H1 (cell line): ENCODE results near the gene MCL1. TPM values are rescaled to one million over a fixed set of nuclear protein-coding genes. Genes with fewer than 3 reads are reported as not detected.

ENCODE experiments used
- BCL11A ChIP-seq, 2 experiments: IDR thresholded peaks; one replicate each; pipeline ENCODE4 v1.6.1; 2011; ENCODE audit warnings: low read depth in 2 of 2, low read length in 2 of 2, mild to moderate bottlenecking in 2 of 2
- FOSL1 ChIP-seq: IDR thresholded peaks from 2 replicates; pipeline ENCODE4 v1.6.1; 2011; ENCODE audit warnings: mild to moderate bottlenecking, low read depth, low read length, moderate library complexity; ENCODE audit not compliant: insufficient read depth
- KDM5A ChIP-seq: fragments of 200-600 bp; IDR thresholded peaks from 2 replicates; pipeline ENCODE4 v1.7.1; 2012; ENCODE audit warnings: mild to moderate bottlenecking, low read length, inconsistent platforms, mixed read lengths
- POLR2A ChIP-seq, 2 experiments: IDR thresholded peaks; 1 replicate in 1 of 2; 2 replicates in 1 of 2; pipeline ENCODE4 v1.6.1; 2011; ENCODE audit warnings: low read depth in 2 of 2, low read length in 2 of 2, mild to moderate bottlenecking in 2 of 2; ENCODE audit errors: control extremely low read depth in 1 of 2
- RAD21 ChIP-seq, 2 experiments: IDR thresholded peaks in 1 of 2; conservative IDR thresholded peaks in 1 of 2; 2 replicates each; pipeline ENCODE4 v1.6.1; 2011; ENCODE audit warnings: low read depth in 2 of 2, low read length in 2 of 2, improper control_type of control experiment in 1 of 2, inconsistent platforms in 1 of 2, mild to moderate bottlenecking in 1 of 2, moderate library complexity in 1 of 2
- RFX5 ChIP-seq: IDR thresholded peaks from 2 replicates; pipeline ENCODE4 v1.6.1; 2011; ENCODE audit warnings: low read depth, low read length, improper control_type of control experiment, borderline replicate concordance
- SIN3A ChIP-seq, 2 experiments: IDR thresholded peaks in 1 of 2; conservative IDR thresholded peaks in 1 of 2; 2 replicates each; pipeline ENCODE4 v1.6.1; 2011 to 2012; ENCODE audit warnings: low read length in 2 of 2, improper control_type of control experiment in 1 of 2, low read depth in 1 of 2, mild to moderate bottlenecking in 1 of 2
- SRF ChIP-seq: IDR thresholded peaks from 2 replicates; pipeline ENCODE4 v1.6.1; 2011; ENCODE audit warnings: mild to moderate bottlenecking, low read depth, low read length, moderate library complexity
- YY1 ChIP-seq: IDR thresholded peaks from 2 replicates; pipeline ENCODE4 v1.6.1; 2011; ENCODE audit warnings: low read depth, mild to moderate bottlenecking, low read length
- polyA plus RNA-seq, 7 experiments: library from polyadenylated mRNA; depleted of rRNA in 3 of 7; stranded (reverse) in 5 of 7; unstranded in 2 of 7; fragments of >200 nt in 5 of 7; fragments of 200-250 nt in 2 of 7; gene quantifications; 1 replicate in 5 of 7; 2 replicates in 1 of 7; 4 replicates in 1 of 7; pipeline versions ENCODE4 v1.2.1 to v1.2.3, GENCODE V29; 2011 to 2013; ENCODE audit warnings: missing spikeins in 2 of 7, mixed read lengths in 2 of 7
- total RNA-seq: library from RNA; stranded (reverse); fragmentation: NEBNext Ultra II Directional; extraction: Animal tissue kit (Norgen Biotek cat#: 25700); gene quantifications from 2 replicates; pipeline ENCODE4 v1.2.1, GENCODE V29; 2021
- TF ChIP-seq, protein P1 (sequence below): fragments of 300-600 bp; sonication (generic); IDR thresholded peaks from 2 replicates; pipeline ENCODE4 v1.7.1; 2012; ENCODE audit warnings: low read length, moderate library complexity, mild to moderate bottlenecking, inconsistent platforms; ENCODE audit not compliant: insufficient replicate concordance

The MCL1 gene
- total and polyA plus RNA-seq, 2 of the 8 experiments (the other 6 are each of a cell fraction or from before 2014, with no cell fraction given), result 61.1 to 218 TPM

DNA sequence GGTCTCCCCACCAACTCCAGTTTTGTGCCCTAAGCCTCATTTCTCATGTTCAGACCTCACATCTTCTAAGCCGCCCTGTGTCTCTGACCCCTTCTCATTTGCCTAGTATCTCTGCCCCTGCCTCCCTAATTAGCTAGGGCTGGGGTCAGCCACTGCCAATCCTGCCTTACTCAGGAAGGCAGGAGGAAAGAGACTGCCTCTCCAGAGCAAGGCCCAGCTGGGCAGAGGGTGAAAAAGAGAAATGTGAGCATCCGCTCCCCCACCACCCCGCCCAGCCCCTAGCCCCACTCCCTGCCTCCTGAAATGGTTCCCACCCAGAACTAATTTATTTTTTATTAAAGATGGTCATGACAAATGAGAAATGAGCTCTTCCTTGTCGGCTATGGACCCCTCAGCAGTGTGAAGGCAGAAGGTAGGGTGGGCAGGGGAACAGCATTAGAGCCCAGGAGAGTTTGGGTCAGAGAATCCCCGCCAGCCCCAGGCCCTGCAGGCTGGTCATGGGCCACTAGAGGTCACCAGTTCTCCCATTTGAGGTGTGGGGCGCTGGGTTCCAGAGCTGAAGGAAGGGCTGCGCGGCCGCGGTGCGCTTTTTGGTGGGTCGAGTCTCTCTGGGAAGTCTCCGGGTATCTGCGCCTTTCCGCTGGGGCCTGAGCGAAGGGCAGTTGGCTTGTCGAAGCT lies 18.7 kb downstream of the MCL1 start (continued):
- TF ChIP-seq, protein P1, sequence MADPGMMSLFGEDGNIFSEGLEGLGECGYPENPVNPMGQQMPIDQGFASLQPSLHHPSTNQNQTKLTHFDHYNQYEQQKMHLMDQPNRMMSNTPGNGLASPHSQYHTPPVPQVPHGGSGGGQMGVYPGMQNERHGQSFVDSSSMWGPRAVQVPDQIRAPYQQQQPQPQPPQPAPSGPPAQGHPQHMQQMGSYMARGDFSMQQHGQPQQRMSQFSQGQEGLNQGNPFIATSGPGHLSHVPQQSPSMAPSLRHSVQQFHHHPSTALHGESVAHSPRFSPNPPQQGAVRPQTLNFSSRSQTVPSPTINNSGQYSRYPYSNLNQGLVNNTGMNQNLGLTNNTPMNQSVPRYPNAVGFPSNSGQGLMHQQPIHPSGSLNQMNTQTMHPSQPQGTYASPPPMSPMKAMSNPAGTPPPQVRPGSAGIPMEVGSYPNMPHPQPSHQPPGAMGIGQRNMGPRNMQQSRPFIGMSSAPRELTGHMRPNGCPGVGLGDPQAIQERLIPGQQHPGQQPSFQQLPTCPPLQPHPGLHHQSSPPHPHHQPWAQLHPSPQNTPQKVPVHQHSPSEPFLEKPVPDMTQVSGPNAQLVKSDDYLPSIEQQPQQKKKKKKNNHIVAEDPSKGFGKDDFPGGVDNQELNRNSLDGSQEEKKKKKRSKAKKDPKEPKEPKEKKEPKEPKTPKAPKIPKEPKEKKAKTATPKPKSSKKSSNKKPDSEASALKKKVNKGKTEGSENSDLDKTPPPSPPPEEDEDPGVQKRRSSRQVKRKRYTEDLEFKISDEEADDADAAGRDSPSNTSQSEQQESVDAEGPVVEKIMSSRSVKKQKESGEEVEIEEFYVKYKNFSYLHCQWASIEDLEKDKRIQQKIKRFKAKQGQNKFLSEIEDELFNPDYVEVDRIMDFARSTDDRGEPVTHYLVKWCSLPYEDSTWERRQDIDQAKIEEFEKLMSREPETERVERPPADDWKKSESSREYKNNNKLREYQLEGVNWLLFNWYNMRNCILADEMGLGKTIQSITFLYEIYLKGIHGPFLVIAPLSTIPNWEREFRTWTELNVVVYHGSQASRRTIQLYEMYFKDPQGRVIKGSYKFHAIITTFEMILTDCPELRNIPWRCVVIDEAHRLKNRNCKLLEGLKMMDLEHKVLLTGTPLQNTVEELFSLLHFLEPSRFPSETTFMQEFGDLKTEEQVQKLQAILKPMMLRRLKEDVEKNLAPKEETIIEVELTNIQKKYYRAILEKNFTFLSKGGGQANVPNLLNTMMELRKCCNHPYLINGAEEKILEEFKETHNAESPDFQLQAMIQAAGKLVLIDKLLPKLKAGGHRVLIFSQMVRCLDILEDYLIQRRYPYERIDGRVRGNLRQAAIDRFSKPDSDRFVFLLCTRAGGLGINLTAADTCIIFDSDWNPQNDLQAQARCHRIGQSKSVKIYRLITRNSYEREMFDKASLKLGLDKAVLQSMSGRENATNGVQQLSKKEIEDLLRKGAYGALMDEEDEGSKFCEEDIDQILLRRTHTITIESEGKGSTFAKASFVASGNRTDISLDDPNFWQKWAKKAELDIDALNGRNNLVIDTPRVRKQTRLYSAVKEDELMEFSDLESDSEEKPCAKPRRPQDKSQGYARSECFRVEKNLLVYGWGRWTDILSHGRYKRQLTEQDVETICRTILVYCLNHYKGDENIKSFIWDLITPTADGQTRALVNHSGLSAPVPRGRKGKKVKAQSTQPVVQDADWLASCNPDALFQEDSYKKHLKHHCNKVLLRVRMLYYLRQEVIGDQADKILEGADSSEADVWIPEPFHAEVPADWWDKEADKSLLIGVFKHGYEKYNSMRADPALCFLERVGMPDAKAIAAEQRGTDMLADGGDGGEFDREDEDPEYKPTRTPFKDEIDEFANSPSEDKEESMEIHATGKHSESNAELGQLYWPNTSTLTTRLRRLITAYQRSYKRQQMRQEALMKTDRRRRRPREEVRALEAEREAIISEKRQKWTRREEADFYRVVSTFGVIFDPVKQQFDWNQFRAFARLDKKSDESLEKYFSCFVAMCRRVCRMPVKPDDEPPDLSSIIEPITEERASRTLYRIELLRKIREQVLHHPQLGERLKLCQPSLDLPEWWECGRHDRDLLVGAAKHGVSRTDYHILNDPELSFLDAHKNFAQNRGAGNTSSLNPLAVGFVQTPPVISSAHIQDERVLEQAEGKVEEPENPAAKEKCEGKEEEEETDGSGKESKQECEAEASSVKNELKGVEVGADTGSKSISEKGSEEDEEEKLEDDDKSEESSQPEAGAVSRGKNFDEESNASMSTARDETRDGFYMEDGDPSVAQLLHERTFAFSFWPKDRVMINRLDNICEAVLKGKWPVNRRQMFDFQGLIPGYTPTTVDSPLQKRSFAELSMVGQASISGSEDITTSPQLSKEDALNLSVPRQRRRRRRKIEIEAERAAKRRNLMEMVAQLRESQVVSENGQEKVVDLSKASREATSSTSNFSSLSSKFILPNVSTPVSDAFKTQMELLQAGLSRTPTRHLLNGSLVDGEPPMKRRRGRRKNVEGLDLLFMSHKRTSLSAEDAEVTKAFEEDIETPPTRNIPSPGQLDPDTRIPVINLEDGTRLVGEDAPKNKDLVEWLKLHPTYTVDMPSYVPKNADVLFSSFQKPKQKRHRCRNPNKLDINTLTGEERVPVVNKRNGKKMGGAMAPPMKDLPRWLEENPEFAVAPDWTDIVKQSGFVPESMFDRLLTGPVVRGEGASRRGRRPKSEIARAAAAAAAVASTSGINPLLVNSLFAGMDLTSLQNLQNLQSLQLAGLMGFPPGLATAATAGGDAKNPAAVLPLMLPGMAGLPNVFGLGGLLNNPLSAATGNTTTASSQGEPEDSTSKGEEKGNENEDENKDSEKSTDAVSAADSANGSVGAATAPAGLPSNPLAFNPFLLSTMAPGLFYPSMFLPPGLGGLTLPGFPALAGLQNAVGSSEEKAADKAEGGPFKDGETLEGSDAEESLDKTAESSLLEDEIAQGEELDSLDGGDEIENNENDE, result no peak
- TF ChIP-seq SIN3A (conservative IDR thresholded peaks at IDR 0.05 in 1 of 2, IDR thresholded peaks at IDR 0.05 in 1 of 2; ENCODE audit: low read depth in 1 of 2, low read length in 2 of 2) (no peak), RAD21 (IDR thresholded peaks at IDR 0.05 in 1 of 2, conservative IDR thresholded peaks at IDR 0.05 in 1 of 2; ENCODE audit: low read depth in 2 of 2, low read length in 2 of 2) (peak; percentile 80 to 89), BCL11A (IDR thresholded peaks at IDR 0.05; ENCODE audit: low read depth in 2 of 2, low read length in 2 of 2) (no peak), RFX5 (no peak), YY1 (no peak), FOSL1 (no peak), KDM5A (no peak), POLR2A (IDR thresholded peaks at IDR 0.05; ENCODE audit: control extremely low read depth in 1 of 2, low read depth in 2 of 2, low read length in 2 of 2) (no peak), SRF (no peak)
